ENCODE data around the gene KRT81.
"Not testable (repeated sequence)": the region's sequence is repeated elsewhere in the genome, so short reads cannot be mapped to it uniquely, and the experiment has no call there.

The KRT81 gene

GRCh38 chr12:52296572-52297215, 5.4 kb upstream of the KRT81 start:
- no peak for DNase-seq (ENCODE audit: low read depth)

GRCh38 chr12:52295663-52296062, 4.3 kb upstream of the KRT81 start:
- DNase-seq (ENCODE audit: low read depth): no peak

- DNase-seq (ENCODE audit: low read depth): no peak
Measured at GRCh38 chr12:52294803-52295202, 3.5 kb upstream of the KRT81 start.

GRCh38 chr12:52293926-52294325, 2.6 kb upstream of the KRT81 start:
- no peak for DNase-seq (ENCODE audit: low read depth)

- not testable (repeated sequence) for DNase-seq (ENCODE audit: low read depth)
Measured at GRCh38 chr12:52290483-52291134, 725 bp downstream of the KRT81 start.

GRCh38 chr12:52287816-52288805, 3.2 kb downstream of the KRT81 start:
- DNase-seq (ENCODE audit: low read depth): not testable (repeated sequence)

GRCh38 chr12:52286857-52287785, 4.2 kb downstream of the KRT81 start:
- not testable (repeated sequence) for DNase-seq (ENCODE audit: low read depth)

GRCh38 chr12:52285851-52286530, 5.3 kb downstream of the KRT81 start:
- no peak for DNase-seq (ENCODE audit: low read depth)

GRCh38 chr12:52285172-52285745, 6.1 kb downstream of the KRT81 start:
- no peak for DNase-seq (ENCODE audit: low read depth)

GRCh38 chr12:52284562-52285171, 6.7 kb downstream of the KRT81 start:
- DNase-seq (ENCODE audit: low read depth): no peak

GRCh38 chr12:52280796-52281560, 10.4 kb downstream of the KRT81 start:
- no peak for DNase-seq (ENCODE audit: low read depth)

- no peak for DNase-seq (ENCODE audit: low read depth)
Measured at GRCh38 chr12:52280319-52280795, 11.0 kb downstream of the KRT81 start.

GRCh38 chr12:52279422-52280318, 11.7 kb downstream of the KRT81 start:
- no peak for DNase-seq (ENCODE audit: low read depth)

GRCh38 chr12:52278575-52279421, 12.5 kb downstream of the KRT81 start:
- peak; percentile 66 for DNase-seq (ENCODE audit: low read depth)

GRCh38 chr12:52277486-52278245, 13.7 kb downstream of the KRT81 start:
- no peak for DNase-seq (ENCODE audit: low read depth)

- no peak for DNase-seq (ENCODE audit: low read depth)
Measured at GRCh38 chr12:52275686-52276085, 15.6 kb downstream of the KRT81 start.
